ENCODE measurements around the gene PKDCC. TPM values are rescaled to one million over a fixed set of nuclear protein-coding genes. Genes with fewer than 3 reads are reported as not detected.

PKDCC gene
- total RNA-seq, 1 donor from 2014 or later, result 42.2 TPM

- Mint-ChIP-seq H3K27ac (ENCODE audit: unreplicated experiment) (no peak overlapping the region), H3K36me3 (ENCODE audit: unreplicated experiment) (no peaks in the 10 kb centered on the region), H3K4me1 (ENCODE audit: unreplicated experiment) (peaks cover 21% of the 10 kb centered on the region), H3K27me3 (ENCODE audit: unreplicated experiment) (no peaks in the 10 kb centered on the region), H3K4me3 (ENCODE audit: unreplicated experiment) (no peak overlapping the region), H3K9me3 (ENCODE audit: unreplicated experiment) (no peaks in the 10 kb centered on the region)
- TF ChIP-seq CTCF (IDR thresholded peaks at IDR 0.05), result no peak
- no peak for DNase-seq (ENCODE audit: extremely low spot score, unreplicated experiment)
Observed at GRCh38 chr2:42098571-42099437, 51.0 kb downstream of the PKDCC start.

GRCh38 chr2:42099438-42100173 is 51.8 kb downstream of the PKDCC start:
- Mint-ChIP-seq H3K4me3 (ENCODE audit: unreplicated experiment) (no peak overlapping the region), H3K27me3 (ENCODE audit: unreplicated experiment) (no peaks in the 10 kb centered on the region), H3K36me3 (ENCODE audit: unreplicated experiment) (no peaks in the 10 kb centered on the region), H3K4me1 (ENCODE audit: unreplicated experiment) (peaks cover 21% of the 10 kb centered on the region), H3K27ac (ENCODE audit: unreplicated experiment) (no peak overlapping the region), H3K9me3 (ENCODE audit: unreplicated experiment) (no peaks in the 10 kb centered on the region)
- no peak for DNase-seq (ENCODE audit: extremely low spot score, unreplicated experiment)
- TF ChIP-seq CTCF (IDR thresholded peaks at IDR 0.05), result no peak

GRCh38 chr2:42100683-42101205 is 52.9 kb downstream of the PKDCC start:
- Mint-ChIP-seq H3K36me3 (ENCODE audit: unreplicated experiment) (no peaks in the 10 kb centered on the region), H3K4me1 (ENCODE audit: unreplicated experiment) (peaks cover 18% of the 10 kb centered on the region), H3K9me3 (ENCODE audit: unreplicated experiment) (no peaks in the 10 kb centered on the region), H3K4me3 (ENCODE audit: unreplicated experiment) (no peak overlapping the region), H3K27ac (ENCODE audit: unreplicated experiment) (no peak overlapping the region), H3K27me3 (ENCODE audit: unreplicated experiment) (no peaks in the 10 kb centered on the region)
- TF ChIP-seq CTCF (IDR thresholded peaks at IDR 0.05), result no peak
- no peak for DNase-seq (ENCODE audit: extremely low spot score, unreplicated experiment)

GRCh38 chr2:42101206-42102023 is 53.6 kb downstream of the PKDCC start:
- Mint-ChIP-seq H3K27me3 (ENCODE audit: unreplicated experiment) (no peaks in the 10 kb centered on the region), H3K27ac (ENCODE audit: unreplicated experiment) (peak overlapping the region; percentile 76), H3K4me1 (ENCODE audit: unreplicated experiment) (peaks cover 18% of the 10 kb centered on the region), H3K4me3 (ENCODE audit: unreplicated experiment) (no peak overlapping the region), H3K36me3 (ENCODE audit: unreplicated experiment) (no peaks in the 10 kb centered on the region), H3K9me3 (ENCODE audit: unreplicated experiment) (no peaks in the 10 kb centered on the region)
- no peak for DNase-seq (ENCODE audit: extremely low spot score, unreplicated experiment)
- no peak for TF ChIP-seq CTCF (IDR thresholded peaks at IDR 0.05)

All from osteocyte (in vitro differentiated cells).